NCI-H524 treated with DMSO at 0.1 percent for 48 hours (cell line): ENCODE data around the gene ORC1.

Source experiments
- DNase-seq: peaks from one replicate; lab custom pipeline; 2025; lab: John Stamatoyannopoulos, UW

The ORC1 gene

DNA sequence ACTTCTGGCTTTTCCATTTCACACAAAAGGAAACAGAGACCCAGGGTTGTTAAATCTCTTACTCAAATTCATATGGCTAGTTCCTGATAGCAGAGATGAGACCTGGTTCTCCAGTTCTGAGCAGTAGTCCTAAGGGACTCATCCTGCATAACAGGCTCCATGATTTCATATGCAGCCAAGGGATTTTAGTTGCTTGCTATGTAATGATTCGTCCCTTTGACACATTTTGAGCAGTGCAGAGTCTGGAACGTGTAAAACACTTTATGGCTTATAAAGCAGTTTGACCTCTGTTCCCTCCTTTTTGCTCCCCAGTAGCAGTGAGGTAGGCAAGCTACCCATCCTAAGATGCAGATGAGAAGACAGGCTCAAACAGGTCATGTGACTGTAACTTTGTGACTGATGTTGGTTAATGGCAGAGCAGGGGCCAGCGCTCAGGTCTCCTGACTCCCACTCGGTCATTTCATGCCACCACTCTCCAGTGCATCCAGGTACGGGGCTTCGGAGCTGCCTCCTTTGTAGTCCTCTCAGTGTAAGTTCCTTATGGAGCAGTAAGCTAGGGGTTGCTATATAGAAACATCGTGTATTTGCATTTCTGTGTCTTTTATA, 62.5 kb downstream of the ORC1 start:
- no peak for DNase-seq

DNA sequence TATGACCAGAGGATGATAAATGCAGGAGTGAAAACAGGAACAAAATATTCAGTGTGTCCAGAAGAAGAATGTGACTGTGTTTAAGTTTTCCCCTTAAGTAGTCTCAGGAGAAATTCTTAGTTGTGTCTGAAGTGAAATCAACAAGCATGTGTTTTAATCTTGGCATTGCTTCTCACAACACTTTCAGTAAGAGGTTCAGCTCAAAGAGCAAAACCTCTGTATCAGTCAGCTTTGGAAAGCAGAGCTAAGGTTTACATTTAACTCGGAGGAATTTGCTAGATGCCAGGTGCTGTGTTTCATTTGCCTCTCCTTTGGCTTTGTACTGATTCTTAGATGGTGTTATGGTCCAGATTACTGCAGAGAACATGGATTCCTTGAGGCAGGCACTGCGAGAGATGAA, 66.8 kb downstream of the ORC1 start:
- DNase-seq, result no peak

DNA sequence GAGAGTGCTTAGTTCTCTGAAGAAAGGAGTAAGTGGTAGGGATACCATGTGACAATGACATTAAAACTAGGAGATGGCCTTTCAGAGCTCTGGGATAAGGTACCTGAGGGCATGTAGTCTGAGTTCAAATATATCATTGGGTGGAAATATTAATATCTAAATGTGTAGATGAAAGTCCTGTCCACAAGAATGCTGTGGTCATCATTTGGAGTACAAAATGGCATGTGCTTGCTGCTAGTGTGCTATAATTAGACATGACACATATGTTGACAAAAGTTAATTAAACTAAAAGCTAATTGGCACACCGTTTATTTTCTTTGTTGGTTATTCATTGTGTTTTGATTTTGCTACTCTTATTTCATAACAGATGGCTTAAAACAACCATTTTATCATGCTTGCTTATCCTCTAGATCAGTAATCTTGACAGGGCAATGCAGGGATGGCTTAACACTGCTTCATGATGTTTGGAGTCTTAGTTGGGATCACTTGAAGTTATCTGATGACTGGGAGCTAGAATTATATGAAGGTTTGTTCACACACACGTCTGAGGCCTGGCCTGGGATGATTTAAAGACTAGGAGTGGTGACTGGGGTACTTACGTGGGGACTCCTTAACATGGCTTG, 69.2 kb downstream of the ORC1 start:
- no peak for DNase-seq

DNA sequence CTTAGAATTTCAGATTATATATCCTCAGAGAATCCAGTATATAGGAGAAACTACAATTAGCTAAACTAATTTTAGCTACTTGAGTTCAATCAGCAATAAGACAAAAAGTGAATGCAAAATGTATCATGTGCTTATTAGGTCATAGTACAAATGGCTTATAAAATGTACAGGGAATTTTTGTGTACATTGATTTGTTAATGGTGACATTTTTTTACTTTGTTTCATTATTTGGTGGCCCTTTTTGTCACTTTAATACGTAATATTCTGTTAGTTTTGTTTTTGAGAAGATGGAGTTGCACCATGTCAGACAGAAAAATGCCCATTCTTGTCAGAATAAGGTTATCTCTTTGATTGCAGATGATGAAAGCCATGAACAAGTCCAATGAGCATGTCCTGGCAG, 71.8 kb downstream of the ORC1 start:
- DNase-seq, result no peak

DNA sequence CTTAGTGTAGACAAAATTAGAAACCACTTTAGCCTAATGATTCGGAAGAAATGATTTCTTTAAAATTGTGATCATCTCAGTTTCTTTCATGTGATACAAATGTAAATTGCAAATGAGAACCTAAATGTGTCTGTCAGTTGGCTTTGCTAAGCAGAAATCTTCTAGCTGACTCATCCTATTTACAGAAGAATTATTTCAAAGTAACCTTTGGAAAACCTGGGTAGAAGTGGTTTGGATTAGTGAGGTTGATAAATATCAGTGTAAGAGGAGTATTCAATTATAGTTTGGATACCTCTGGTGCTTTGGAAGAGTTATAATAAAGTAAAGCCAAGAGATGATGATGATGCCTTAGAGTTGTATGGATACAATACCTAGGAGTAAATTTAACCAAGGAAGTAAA, 75.6 kb downstream of the ORC1 start:
- DNase-seq, result no peak

DNA sequence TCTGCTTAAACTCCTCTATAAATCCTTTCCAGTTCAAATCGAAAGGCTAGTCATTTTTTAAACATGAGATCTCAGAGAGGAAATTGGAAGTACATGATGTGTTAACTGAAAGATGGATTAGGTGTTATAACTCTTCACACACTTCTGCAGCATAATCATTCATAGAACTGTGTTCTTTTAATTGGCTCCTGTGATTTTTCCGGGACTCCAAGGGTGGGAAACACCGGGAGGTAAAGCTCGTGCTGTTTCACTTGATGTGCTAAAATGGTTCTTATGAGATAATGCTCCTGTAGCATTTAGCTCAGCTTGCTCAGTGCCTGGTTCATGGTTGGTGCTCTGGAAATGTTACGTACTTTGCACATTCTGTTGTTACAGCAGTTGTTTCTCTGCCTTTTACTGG, 78.4 kb downstream of the ORC1 start:
- no peak for DNase-seq

DNA sequence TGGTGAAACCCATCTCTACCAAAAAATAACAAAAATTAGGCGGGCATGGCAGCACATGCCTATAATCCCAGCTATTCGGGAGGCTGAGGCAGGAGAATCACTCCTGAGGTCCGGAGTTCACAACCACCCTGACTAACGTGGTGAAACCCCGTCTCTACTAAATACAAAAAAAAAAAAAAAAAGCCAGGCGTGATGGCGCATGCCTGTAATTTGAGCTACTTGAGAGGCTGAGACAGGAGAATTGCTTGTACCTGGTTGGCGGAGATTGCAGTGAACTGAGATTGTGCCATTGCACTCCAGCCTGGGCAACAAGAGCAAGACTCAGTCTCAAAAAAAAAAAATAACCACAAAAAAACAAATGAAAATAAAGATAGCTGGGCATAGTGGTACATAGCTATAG, 80.5 kb downstream of the ORC1 start:
- no peak for DNase-seq
